NB4 (cell line): Measurements from ENCODE around the gene NAIF1.

ENCODE experiments used
- MAX ChIP-seq: IDR thresholded peaks from 2 replicates; pipeline ENCODE4 v1.6.1; 2011; ENCODE audit warnings: low read depth, low read length
- MYC ChIP-seq: IDR thresholded peaks from 2 replicates; pipeline ENCODE4 v1.6.1; 2011; ENCODE audit warnings: low read depth, low read length
- POLR2A ChIP-seq: IDR thresholded peaks from 2 replicates; pipeline ENCODE4 v1.6.1; 2011; ENCODE audit warnings: mild to moderate bottlenecking; ENCODE audit not compliant: insufficient read length; ENCODE audit errors: extremely low read depth
- TF ChIP-seq, protein P1 (sequence below): IDR thresholded peaks from one replicate; pipeline ENCODE4 v1.5.1; 2012; ENCODE audit warnings: low read depth, low read length

GRCh38 chr9:128104171-128104618 is 37.1 kb upstream of the NAIF1 start:
- TF ChIP-seq, protein P1, sequence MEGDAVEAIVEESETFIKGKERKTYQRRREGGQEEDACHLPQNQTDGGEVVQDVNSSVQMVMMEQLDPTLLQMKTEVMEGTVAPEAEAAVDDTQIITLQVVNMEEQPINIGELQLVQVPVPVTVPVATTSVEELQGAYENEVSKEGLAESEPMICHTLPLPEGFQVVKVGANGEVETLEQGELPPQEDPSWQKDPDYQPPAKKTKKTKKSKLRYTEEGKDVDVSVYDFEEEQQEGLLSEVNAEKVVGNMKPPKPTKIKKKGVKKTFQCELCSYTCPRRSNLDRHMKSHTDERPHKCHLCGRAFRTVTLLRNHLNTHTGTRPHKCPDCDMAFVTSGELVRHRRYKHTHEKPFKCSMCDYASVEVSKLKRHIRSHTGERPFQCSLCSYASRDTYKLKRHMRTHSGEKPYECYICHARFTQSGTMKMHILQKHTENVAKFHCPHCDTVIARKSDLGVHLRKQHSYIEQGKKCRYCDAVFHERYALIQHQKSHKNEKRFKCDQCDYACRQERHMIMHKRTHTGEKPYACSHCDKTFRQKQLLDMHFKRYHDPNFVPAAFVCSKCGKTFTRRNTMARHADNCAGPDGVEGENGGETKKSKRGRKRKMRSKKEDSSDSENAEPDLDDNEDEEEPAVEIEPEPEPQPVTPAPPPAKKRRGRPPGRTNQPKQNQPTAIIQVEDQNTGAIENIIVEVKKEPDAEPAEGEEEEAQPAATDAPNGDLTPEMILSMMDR = no peak
- TF ChIP-seq MYC (no peak), POLR2A (no peak), MAX (no peak)
